ENCODE results near the gene GMCL1.
"Not testable (repeated sequence)": the region's sequence is repeated elsewhere in the genome, so short reads cannot be mapped to it uniquely, and the experiment has no call there.

The GMCL1 gene

GRCh38 chr2:69848186-69848790 is 18.8 kb downstream of the GMCL1 start:
- DNase-seq (ENCODE audit: low read depth), result no peak

GRCh38 chr2:69858261-69858660 is 28.8 kb downstream of the GMCL1 start:
- DNase-seq (ENCODE audit: low read depth), result no peak

- no peak for DNase-seq (ENCODE audit: low read depth)
Observed at GRCh38 chr2:69863298-69863697, 33.8 kb downstream of the GMCL1 start.

- no peak for DNase-seq (ENCODE audit: low read depth)
Observed at GRCh38 chr2:69888451-69888850, 59.0 kb downstream of the GMCL1 start.

- DNase-seq (ENCODE audit: low read depth), result no peak
Observed at GRCh38 chr2:69889302-69889701, 59.8 kb downstream of the GMCL1 start.

- no peak for DNase-seq (ENCODE audit: low read depth)
Observed at GRCh38 chr2:69890881-69891280, 61.4 kb downstream of the GMCL1 start.

GRCh38 chr2:69892838-69893424 is 63.5 kb downstream of the GMCL1 start:
- not testable (repeated sequence) for DNase-seq (ENCODE audit: low read depth)

- peak; percentile 75 for DNase-seq (ENCODE audit: low read depth)
Observed at GRCh38 chr2:69893684-69894551, 64.5 kb downstream of the GMCL1 start, which contains the start of gene SNRNP27. Gene SNRNP27, plus strand, starts transcription at chr2:69893956. Its CDS starts 29 bp downstream, at chr2:69893985.

- not testable (repeated sequence) for DNase-seq (ENCODE audit: low read depth)
Observed at GRCh38 chr2:69894737-69895136, 65.3 kb downstream of the GMCL1 start.

- no peak for DNase-seq (ENCODE audit: low read depth)
Observed at GRCh38 chr2:69902213-69902922, 72.9 kb downstream of the GMCL1 start.

GRCh38 chr2:69907216-69907615 is 77.8 kb downstream of the GMCL1 start:
- DNase-seq (ENCODE audit: low read depth), result no peak

GRCh38 chr2:69911985-69912563 is 82.6 kb downstream of the GMCL1 start:
- no peak for DNase-seq (ENCODE audit: low read depth)

- peak; percentile 100 for DNase-seq (ENCODE audit: low read depth)
Observed at GRCh38 chr2:69914164-69914949, 84.9 kb downstream of the GMCL1 start.

GRCh38 chr2:69914950-69915945 is 85.8 kb downstream of the GMCL1 start, which contains the start of gene MXD1:
Gene MXD1, plus strand, starts transcription at chr2:69915109. Its CDS starts 222 bp downstream, at chr2:69915331.
- DNase-seq (ENCODE audit: low read depth), result no peak

- DNase-seq (ENCODE audit: low read depth), result no peak
Observed at GRCh38 chr2:69916106-69916505, 86.6 kb downstream of the GMCL1 start.

- DNase-seq (ENCODE audit: low read depth), result no peak
Observed at GRCh38 chr2:69917852-69918251, 88.4 kb downstream of the GMCL1 start.

- DNase-seq (ENCODE audit: low read depth), result no peak
Observed at GRCh38 chr2:69918401-69918800, 88.9 kb downstream of the GMCL1 start.

- DNase-seq (ENCODE audit: low read depth), result no peak
Observed at GRCh38 chr2:69923116-69923515, 93.7 kb downstream of the GMCL1 start.

GRCh38 chr2:69926849-69927515 is 97.5 kb downstream of the GMCL1 start:
- no peak for DNase-seq (ENCODE audit: low read depth)
